Osteoblast (primary cell): ENCODE data around the gene MYO5B. TPM values are rescaled to one million over a fixed set of nuclear protein-coding genes. Genes with fewer than 3 reads are reported as not detected.

ENCODE experiments used
- DNase-seq: peaks from one replicate; pipeline ENCODE4 v3.0.0; 2011; ENCODE audit warnings: low spot score, mixed read lengths; ENCODE audit not compliant: insufficient read length; ENCODE audit errors: missing footprints
- H2AFZ ChIP-seq: 2 replicates; pipeline ENCODE4 v1.6.0; 2011; ENCODE audit warnings: mild to moderate bottlenecking, low read length
- H3K27ac ChIP-seq: 2 replicates; pipeline ENCODE4 v1.5.1; 2011; ENCODE audit warnings: mild to moderate bottlenecking, low read depth, low read length, moderate library complexity
- H3K27me3 ChIP-seq: 2 replicates; pipeline ENCODE4 v1.6.0; 2012; ENCODE audit warnings: mild to moderate bottlenecking, control low read depth, inconsistent platforms, low read length, moderate library complexity; ENCODE audit not compliant: insufficient read depth
- H3K36me3 ChIP-seq: 2 replicates; pipeline ENCODE4 v1.5.1; 2011; ENCODE audit warnings: mild to moderate bottlenecking, low read length, control low read depth, moderate library complexity; ENCODE audit not compliant: insufficient read depth
- H3K4me1 ChIP-seq: 2 replicates; pipeline ENCODE4 v1.5.1; 2011; ENCODE audit warnings: mild to moderate bottlenecking, low read length, control low read depth, moderate library complexity; ENCODE audit not compliant: insufficient read depth
- H3K4me2 ChIP-seq: 2 replicates; pipeline ENCODE4 v1.6.0; 2011; ENCODE audit warnings: mild to moderate bottlenecking, low read length; ENCODE audit not compliant: insufficient read depth
- H3K4me3 ChIP-seq: fragments of 200-600 bp; sonication (generic); 3 replicates; pipeline ENCODE4 v1.5.1; 2012; ENCODE audit warnings: mild to moderate bottlenecking, low read length, inconsistent platforms; ENCODE audit not compliant: insufficient read depth
- H3K79me2 ChIP-seq: 2 replicates; pipeline ENCODE4 v1.6.0; 2012; ENCODE audit warnings: mild to moderate bottlenecking, low read length, control low read depth, inconsistent platforms; ENCODE audit not compliant: insufficient read depth
- H3K9me3 ChIP-seq: 2 replicates; pipeline ENCODE4 v1.5.1; 2011; ENCODE audit warnings: low read depth, low read length, control low read depth
- H4K20me1 ChIP-seq: 2 replicates; pipeline ENCODE4 v1.6.0; 2012; ENCODE audit warnings: mild to moderate bottlenecking, low read length, control low read depth; ENCODE audit not compliant: insufficient read depth
- CTCF ChIP-seq: IDR thresholded peaks from 2 replicates; pipeline ENCODE4 v1.5.1; 2011; ENCODE audit warnings: mild to moderate bottlenecking, low read depth, low read length, moderate library complexity; ENCODE audit errors: extremely low read depth
- total RNA-seq: library from RNA; depleted of rRNA; stranded (reverse); fragments of >200 nt; gene quantifications from 2 replicates; pipeline ENCODE4 v1.2.3, GENCODE V29; 2012

The MYO5B gene
- total RNA-seq, 1 donor, result 0.36 TPM

- no peak for TF ChIP-seq CTCF
- H3K27me3 ChIP-seq, result no peaks in the 10 kb centered on the region
- H3K36me3 ChIP-seq, result no peaks in the 10 kb centered on the region
- no peaks in the 10 kb centered on the region for H3K9me3 ChIP-seq
- H3K4me2 ChIP-seq, result no peak overlapping the region
- no peaks in the 10 kb centered on the region for H3K79me2 ChIP-seq
- no peaks in the 10 kb centered on the region for H3K4me1 ChIP-seq
- no peaks in the 10 kb centered on the region for H4K20me1 ChIP-seq
- no peak for DNase-seq
- no peak overlapping the region for H3K27ac ChIP-seq
- no peak overlapping the region for H2AFZ ChIP-seq
- H3K4me3 ChIP-seq, result no peak overlapping the region
Measured at GRCh38 chr18:49988101-49988500, 206.8 kb downstream of the MYO5B start.

GRCh38 chr18:49985236-49985635 lies 209.7 kb downstream of the MYO5B start:
- no peak overlapping the region for H3K4me2 ChIP-seq
- H3K9me3 ChIP-seq, result no peaks in the 10 kb centered on the region
- no peak overlapping the region for H3K4me3 ChIP-seq
- H3K4me1 ChIP-seq, result no peaks in the 10 kb centered on the region
- no peaks in the 10 kb centered on the region for H3K36me3 ChIP-seq
- no peak for TF ChIP-seq CTCF
- H2AFZ ChIP-seq, result no peak overlapping the region
- no peak for DNase-seq
- no peaks in the 10 kb centered on the region for H3K79me2 ChIP-seq
- H3K27me3 ChIP-seq, result no peaks in the 10 kb centered on the region
- H4K20me1 ChIP-seq, result no peaks in the 10 kb centered on the region
- no peak overlapping the region for H3K27ac ChIP-seq

GRCh38 chr18:49980896-49981295 lies 214.1 kb downstream of the MYO5B start:
- DNase-seq, result no peak
- no peaks in the 10 kb centered on the region for H3K9me3 ChIP-seq
- H2AFZ ChIP-seq, result no peak overlapping the region
- H3K4me3 ChIP-seq, result no peak overlapping the region
- no peaks in the 10 kb centered on the region for H3K4me1 ChIP-seq
- H3K36me3 ChIP-seq, result no peaks in the 10 kb centered on the region
- H3K79me2 ChIP-seq, result no peaks in the 10 kb centered on the region
- TF ChIP-seq CTCF, result no peak
- no peak overlapping the region for H3K4me2 ChIP-seq
- H3K27ac ChIP-seq, result no peak overlapping the region
- peaks cover 3% of the 10 kb centered on the region for H3K27me3 ChIP-seq
- H4K20me1 ChIP-seq, result no peaks in the 10 kb centered on the region

DNA sequence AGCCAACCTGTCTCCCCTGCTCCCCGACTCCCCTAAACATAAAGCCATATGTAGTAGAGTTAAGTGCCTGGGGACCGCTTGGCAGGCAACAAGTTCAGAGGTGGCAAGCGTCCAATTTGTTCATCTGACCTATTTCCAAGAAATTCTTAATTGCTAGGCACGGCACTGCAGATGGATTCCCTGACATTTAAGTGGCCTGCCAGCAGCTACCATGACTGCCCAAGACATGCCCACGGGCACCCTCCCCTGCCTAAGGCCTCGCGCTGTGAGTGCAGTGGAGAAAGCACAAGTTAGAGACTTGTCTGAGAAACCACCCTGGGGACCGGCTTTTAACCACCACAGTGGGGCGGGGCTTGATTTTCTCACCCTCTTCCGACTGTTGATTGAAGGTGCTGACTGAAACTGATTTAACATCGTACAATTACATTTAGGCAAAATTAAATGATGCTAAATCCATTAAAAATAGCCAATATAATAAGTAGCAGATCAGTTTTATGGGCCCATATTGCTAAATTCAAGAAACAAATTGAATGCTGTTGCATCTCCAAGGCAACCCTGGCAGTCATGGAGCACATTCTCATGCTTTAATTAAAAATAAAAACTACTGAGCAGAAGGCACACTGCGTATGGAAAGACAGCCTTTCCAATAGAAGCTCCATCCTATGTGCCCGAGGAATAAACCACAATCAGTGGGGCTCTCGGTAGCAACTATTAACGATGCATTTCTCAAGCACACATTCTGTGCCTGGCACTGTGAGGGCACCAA lies 218.0 kb downstream of the MYO5B start:
- H3K4me1 ChIP-seq, result no peaks in the 10 kb centered on the region
- no peaks in the 10 kb centered on the region for H3K36me3 ChIP-seq
- no peak overlapping the region for H3K4me2 ChIP-seq
- no peaks in the 10 kb centered on the region for H3K9me3 ChIP-seq
- no peak for DNase-seq
- no peak overlapping the region for H3K4me3 ChIP-seq
- H3K27ac ChIP-seq, result no peak overlapping the region
- no peaks in the 10 kb centered on the region for H4K20me1 ChIP-seq
- peaks cover 12% of the 10 kb centered on the region for H3K27me3 ChIP-seq
- H3K79me2 ChIP-seq, result no peaks in the 10 kb centered on the region
- TF ChIP-seq CTCF, result no peak
- no peak overlapping the region for H2AFZ ChIP-seq
